SK-N-MC (cell line): ENCODE data around the gene TSPAN2.

Experiments used
- FOXP2 ChIP-seq: optimal IDR thresholded peaks from 2 replicates; pipeline ENCODE3; 2011; ENCODE audit warnings: mild to moderate bottlenecking, moderate library complexity; ENCODE audit not compliant: insufficient read depth; ENCODE audit errors: extremely low read length, control extremely low read depth
- POLR2AphosphoS5 ChIP-seq: IDR thresholded peaks from 2 replicates; pipeline ENCODE4 v1.6.1; 2012; ENCODE audit warnings: mild to moderate bottlenecking, low read depth, low read length, borderline replicate concordance

DNA sequence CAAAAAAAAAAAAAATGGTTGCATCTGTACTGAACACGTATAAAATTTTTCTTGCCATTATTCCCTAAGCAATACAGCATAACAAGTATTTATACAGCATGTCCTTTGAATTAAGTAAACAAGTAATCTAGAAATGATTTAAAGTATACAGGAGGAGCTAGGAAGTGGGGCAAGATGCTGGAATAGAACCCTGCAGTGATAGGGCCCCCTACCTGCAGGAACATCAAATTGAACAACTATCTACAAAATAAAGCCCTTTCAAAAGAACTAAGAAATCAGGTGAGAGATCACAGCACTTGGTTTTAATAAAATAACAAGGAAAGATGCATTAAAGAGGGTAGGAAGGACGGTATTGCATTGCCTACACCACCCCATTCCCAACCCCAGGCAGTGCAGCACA is 48.8 kb downstream of the TSPAN2 start:
- TF ChIP-seq POLR2AphosphoS5 (no peak), FOXP2 (no peak)
